Superior temporal gyrus (tissue), 1 donor: ENCODE measurements around the gene ATP2A3.
"Not testable (repeated sequence)": the region's sequence is repeated elsewhere in the genome, so short reads cannot be mapped to it uniquely, and the experiment has no call there.

Source experiments
- DNase-seq: peaks from one replicate; pipeline ENCODE4 v3.0.0-alpha.2; 2016; ENCODE audit errors: extremely low spot score

Gene ATP2A3

GRCh38 chr17:3956327-3956957, 7.8 kb downstream of the ATP2A3 start:
- DNase-seq: no peak

- no peak for DNase-seq
These were observed 8.6 kb downstream of the ATP2A3 start for GRCh38 chr17:3955673-3955988.

GRCh38 chr17:3954976-3955672, 9.1 kb downstream of the ATP2A3 start:
- DNase-seq: no peak

- DNase-seq: no peak
These were observed 10.2 kb downstream of the ATP2A3 start for GRCh38 chr17:3954086-3954485.

- no peak for DNase-seq
These were observed 10.7 kb downstream of the ATP2A3 start for GRCh38 chr17:3953542-3953941.

- DNase-seq: no peak
These were observed 12.1 kb downstream of the ATP2A3 start for GRCh38 chr17:3952186-3952585.

- DNase-seq: no peak
These were observed 12.8 kb downstream of the ATP2A3 start for GRCh38 chr17:3951420-3951819.

- no peak for DNase-seq
These were observed 13.2 kb downstream of the ATP2A3 start for GRCh38 chr17:3951003-3951402.

- DNase-seq: no peak
These were observed 13.7 kb downstream of the ATP2A3 start for GRCh38 chr17:3950584-3950983.

- no peak for DNase-seq
These were observed 14.8 kb downstream of the ATP2A3 start for GRCh38 chr17:3949418-3949817.

- DNase-seq: not testable (repeated sequence)
These were observed 15.7 kb downstream of the ATP2A3 start for GRCh38 chr17:3948551-3948950.

- no peak for DNase-seq
These were observed 16.9 kb downstream of the ATP2A3 start for GRCh38 chr17:3947318-3947810.

GRCh38 chr17:3946711-3947235, 17.5 kb downstream of the ATP2A3 start:
- no peak for DNase-seq

- peak; percentile 11 for DNase-seq
These were observed 19.5 kb downstream of the ATP2A3 start for GRCh38 chr17:3944485-3945388.

- no peak for DNase-seq
These were observed 20.9 kb downstream of the ATP2A3 start for GRCh38 chr17:3943240-3943891.

GRCh38 chr17:3940965-3941698, 23.1 kb downstream of the ATP2A3 start:
- DNase-seq: no peak

- DNase-seq: no peak
These were observed 26.9 kb downstream of the ATP2A3 start for GRCh38 chr17:3937359-3937758.

- DNase-seq: no peak
These were observed 28.3 kb downstream of the ATP2A3 start for GRCh38 chr17:3935825-3936355.

GRCh38 chr17:3935140-3935542, 29.1 kb downstream of the ATP2A3 start:
- peak; percentile 24 for DNase-seq

GRCh38 chr17:3929764-3930163, 34.5 kb downstream of the ATP2A3 start:
- no peak for DNase-seq

- DNase-seq: no peak
These were observed 35.1 kb downstream of the ATP2A3 start for GRCh38 chr17:3929181-3929580.
